22Rv1 (cell line): Measurements from ENCODE around the gene SEC16A.

ENCODE experiments used
- H3K27ac ChIP-seq: fragments of 450-650 bp; 2 replicates; pipeline ENCODE4 v1.5.1; 2017
- CTCF ChIP-seq: fragments of 450-650 bp; IDR thresholded peaks from 2 replicates; pipeline ENCODE4 v1.5.1; 2017; ENCODE audit warnings: mild to moderate bottlenecking
- ZFX ChIP-seq: fragments of 450-650 bp; IDR thresholded peaks from 2 replicates; pipeline ENCODE4 v1.6.1; 2017; ENCODE audit warnings: antibody characterized with exemption, borderline replicate concordance

The SEC16A gene

GRCh38 chr9:136470792-136471469 is 11.9 kb downstream of the SEC16A start:
- TF ChIP-seq CTCF (no peak), ZFX (no peak)
- no peak overlapping the region for H3K27ac ChIP-seq

- no peak overlapping the region for H3K27ac ChIP-seq
These were observed 12.5 kb downstream of the SEC16A start for GRCh38 chr9:136470356-136470755.

GRCh38 chr9:136467766-136468165 is 15.1 kb downstream of the SEC16A start:
- TF ChIP-seq ZFX = no peak
- TF ChIP-seq CTCF = no peak
- no peak overlapping the region for H3K27ac ChIP-seq

More at GRCh38 chr9:136470356-136470755, 12.5 kb downstream of the SEC16A start:
- no peak for TF ChIP-seq CTCF
- no peak for TF ChIP-seq ZFX

GRCh38 chr9:136466155-136466541 is 16.7 kb downstream of the SEC16A start:
- no peak for TF ChIP-seq ZFX
- TF ChIP-seq CTCF = no peak
- H3K27ac ChIP-seq = no peak overlapping the region

GRCh38 chr9:136465500-136466154 is 17.2 kb downstream of the SEC16A start:
- no peak overlapping the region for H3K27ac ChIP-seq
- TF ChIP-seq ZFX (no peak), CTCF (no peak)

GRCh38 chr9:136464241-136464640 is 18.6 kb downstream of the SEC16A start:
- no peak for TF ChIP-seq CTCF
- TF ChIP-seq ZFX = no peak

DNA sequence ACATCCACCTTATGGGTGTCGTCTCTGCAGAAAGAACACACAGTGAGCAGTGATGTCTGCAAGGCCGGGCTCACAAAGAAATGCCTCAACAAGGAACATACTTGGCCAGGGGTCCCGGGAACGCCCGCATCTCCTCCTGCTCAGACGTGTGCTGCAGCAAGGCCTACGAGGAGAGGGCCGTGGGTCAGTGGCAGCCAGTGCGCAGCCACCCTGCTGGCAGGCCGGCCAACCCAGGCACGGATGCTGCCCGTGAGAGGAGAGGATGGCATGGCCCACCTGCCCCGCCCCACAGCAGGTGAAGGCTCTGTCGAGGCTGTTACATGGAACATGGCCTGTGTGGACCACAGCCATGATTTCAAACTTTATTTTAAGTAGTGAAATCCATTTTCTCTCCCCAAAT is 19.3 kb downstream of the SEC16A start:
- TF ChIP-seq CTCF (no peak), ZFX (no peak)
- H3K27ac ChIP-seq = no peak overlapping the region

More at GRCh38 chr9:136464241-136464640, 18.6 kb downstream of the SEC16A start:
- no peak overlapping the region for H3K27ac ChIP-seq
